Left renal cortex interstitium (tissue), 4 donors: ENCODE measurements around the gene UAP1L1. TPM values are rescaled to one million over a fixed set of nuclear protein-coding genes. Genes with fewer than 3 reads are reported as not detected.

Experiments
- DNase-seq, 4 donors: peaks; one replicate each; pipeline ENCODE4 v3.0.0-alpha.2; 2013; ENCODE audit warnings: low read depth in 4 of 4, low spot score in 2 of 4, missing footprints in 1 of 4
- polyA plus RNA-seq, 4 donors: library from polyadenylated mRNA; unstranded; fragments of 120-200 nt; gene quantifications; one replicate each; pipeline ENCODE4 v1.2.1, GENCODE V29; 2013; ENCODE audit not compliant: insufficient read length in 4 of 4

The UAP1L1 gene
- polyA plus RNA-seq, 4 donors, result 4.2 to 7.4 (median 5.9) TPM

DNA sequence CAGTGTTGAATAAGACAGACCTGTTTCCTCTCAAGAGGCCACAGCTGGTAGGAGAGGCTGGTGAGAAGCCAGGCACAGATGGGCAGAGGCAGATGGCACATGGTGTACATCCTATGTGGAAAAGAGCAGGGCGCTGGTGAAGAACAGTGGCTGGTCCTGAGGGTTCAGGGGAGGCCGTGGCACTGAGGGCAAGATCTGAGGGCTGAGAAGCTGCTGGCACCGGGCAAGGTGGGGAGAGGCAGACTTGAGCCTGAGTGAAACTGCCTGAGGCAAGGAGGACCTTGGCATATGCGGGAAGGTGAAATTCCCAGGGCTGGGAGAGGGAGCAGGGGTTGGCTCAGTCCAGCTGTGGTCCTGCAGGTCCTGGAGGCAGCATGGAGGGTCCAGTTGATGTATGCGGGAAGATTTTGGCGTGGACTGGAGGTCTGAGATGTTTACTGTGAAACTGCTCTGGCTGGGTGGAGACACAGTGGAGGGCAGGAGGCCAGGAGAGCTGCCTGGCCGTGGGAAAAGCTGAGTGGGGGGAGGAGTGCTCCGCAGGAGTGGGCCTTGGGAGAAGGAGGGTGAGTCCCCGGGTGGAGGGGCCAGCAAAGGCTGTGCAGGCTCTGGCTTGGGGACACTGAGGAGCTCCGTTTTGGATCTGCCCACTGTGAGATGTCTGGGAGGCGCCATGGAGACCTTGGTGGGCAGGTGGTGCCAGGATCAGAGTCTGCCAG, 12.1 kb downstream of the UAP1L1 start:
- DNase-seq, result no peak

DNA sequence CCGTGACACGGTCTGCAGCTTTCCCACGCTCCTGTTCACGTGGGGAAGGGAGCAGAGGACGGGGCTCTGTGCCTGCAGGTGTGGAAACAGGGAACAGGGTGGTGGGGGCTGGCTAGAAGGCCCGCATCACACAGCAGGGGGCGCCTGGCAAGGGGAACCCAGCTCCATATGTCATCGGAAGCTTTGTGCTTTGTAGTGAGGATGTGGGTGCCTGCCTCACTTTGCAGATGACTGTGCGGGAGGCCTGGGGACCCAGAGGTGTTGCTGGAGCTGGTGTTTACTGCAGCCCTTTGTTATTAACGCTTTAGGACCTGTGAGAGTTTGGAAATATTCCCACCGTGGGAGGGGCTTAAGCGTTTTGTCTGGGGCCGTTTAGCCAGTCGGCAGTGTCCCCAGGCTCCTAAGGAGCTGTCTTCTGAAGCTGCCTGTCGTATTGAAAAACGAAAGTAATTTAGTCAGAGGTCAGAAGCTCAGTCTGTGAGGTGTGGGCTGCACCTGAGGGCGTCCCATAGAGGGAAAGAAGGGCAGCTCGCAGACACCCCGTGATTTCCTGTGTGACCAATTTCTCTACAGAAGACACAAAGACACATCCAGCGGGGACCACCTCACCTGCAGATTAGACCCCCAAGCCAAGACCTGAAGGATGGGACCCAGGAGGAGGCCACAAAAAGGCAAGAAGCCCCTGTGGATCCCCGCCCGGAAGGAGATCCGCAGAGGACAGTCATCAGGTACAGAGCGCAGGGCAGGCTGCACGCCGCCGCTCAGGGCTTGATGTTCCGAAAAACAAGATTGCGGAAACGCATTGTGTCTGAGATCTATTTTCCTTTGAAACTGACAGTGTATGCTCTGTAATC, 18.6 kb downstream of the UAP1L1 start:
- no peak for DNase-seq

DNA sequence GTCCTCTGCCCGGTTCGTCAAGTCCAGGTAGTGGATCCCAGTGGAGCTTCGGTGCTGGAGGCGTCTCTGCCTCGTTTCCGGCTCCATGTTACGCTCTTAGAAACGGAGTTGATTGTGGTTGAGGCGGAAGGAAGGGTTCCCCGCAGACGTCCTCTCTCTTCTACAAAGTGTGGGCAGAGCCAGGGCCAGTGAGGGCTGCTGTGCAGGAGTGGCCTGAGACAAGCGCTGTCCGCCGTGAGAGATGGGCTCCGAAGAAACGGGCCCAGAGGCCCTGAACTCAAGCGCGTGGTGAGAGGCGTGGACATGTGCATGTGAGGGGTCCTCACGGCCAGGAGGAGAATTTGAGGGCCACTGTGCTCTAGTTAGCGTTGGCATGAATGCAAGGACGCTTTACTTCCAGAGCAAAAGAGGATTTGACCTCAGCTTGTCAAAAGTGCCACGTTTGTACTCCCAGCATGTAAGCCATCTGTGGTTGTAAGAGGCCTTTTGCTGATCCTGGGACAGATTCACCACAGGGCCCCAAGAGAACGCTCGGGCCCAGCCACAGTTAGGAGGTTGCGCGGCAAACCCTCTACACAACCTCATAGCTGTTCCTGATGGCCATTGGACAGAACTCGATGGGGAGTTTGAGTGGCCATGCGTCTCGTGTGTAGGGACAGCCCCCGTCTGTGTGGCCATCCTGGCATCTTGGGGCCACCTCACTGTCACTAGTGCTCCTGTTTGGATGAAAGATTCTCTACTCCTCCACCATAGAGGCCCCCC, 19.6 kb downstream of the UAP1L1 start:
- no peak for DNase-seq

DNA sequence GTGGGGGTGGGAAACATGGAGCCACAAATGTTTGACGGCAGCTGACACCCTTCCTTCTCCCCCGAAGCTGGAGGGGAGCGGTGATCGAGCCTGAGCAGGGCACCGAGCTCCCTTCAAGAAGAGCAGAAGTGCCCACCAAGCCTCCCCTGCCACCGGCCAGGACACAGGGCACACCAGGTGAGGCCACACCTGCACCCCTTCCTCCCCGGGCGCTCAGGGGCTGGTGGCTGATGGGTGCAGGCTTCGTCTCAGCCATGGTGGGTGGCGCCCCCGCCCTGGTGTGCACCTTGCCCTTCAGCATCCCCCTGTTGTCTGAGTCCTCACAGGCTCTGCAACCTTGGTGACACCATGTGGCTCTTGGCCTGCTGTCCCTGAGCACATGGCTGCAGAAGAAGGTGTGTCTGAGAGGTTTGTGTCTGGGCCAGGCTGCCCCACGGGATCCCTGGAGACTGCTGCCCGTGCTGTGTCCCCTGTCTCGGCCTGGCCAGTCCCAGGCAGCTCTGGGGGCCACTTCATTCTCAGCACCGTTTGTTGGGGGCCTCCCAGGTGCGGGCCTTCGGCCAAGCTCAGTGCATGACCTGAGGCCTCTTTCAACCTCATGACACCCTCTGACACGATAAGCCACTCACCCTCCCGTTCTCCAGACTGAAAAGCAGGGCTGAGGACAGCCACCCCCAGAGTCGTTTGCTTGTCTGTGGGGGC, 20.6 kb downstream of the UAP1L1 start:
- DNase-seq, result no peak

DNA sequence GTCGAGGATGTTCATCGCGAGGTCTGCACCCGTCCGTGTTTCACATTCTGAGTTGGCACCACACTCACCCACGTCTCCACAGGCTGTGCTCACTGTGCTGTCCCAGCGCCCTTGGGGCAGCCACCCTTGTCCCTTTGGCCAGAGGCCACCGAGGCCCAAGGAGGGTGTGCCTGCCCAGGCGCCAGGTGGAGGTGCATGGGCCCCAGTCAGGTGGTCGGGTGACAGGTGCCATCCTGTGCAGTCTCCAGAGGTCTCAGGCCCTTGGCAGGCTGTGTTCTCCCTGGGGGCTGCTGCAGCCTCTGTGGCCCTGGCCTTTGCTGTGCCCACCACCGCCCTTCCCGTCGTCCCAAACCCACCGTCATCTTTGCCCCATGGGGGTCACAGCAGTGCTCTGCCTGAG, 21.9 kb downstream of the UAP1L1 start:
- DNase-seq, result no peak

DNA sequence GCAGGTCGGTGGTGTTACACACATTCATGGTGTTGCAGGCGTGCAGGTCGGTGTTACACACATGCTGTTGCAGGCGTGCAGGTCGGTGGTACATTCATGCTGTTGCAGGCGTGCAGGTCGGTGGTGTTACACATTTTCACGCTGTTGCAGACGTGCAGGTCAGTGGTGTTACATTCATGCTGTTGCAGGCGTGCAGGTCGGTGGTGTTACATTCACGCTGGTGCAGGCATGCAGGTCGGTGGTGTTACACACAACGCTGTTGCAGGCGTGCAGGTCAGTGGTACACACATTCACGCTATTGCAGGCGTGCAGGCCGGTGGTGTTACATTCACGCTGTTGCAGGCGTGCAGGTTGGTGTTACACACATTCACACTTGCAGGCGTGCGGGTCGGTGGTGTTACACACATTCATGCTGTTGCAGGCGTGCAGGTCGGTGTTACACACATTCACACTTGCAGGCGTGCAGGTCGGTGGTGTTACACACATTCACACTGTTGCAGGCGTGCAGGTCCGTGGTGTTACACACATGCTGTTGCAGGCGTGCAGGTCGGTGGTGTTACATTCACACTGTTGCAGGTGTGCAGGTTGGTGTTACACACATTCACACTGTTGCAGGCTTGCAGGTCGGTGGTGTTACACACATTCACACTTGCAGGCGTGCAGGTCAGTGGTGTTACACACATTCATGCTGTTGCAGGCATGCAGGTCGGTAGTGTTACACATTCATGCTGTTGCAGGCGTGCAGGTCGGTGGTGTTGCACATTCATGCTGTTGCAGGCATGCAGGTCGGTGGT, 26.1 kb downstream of the UAP1L1 start:
- no peak for DNase-seq

DNA sequence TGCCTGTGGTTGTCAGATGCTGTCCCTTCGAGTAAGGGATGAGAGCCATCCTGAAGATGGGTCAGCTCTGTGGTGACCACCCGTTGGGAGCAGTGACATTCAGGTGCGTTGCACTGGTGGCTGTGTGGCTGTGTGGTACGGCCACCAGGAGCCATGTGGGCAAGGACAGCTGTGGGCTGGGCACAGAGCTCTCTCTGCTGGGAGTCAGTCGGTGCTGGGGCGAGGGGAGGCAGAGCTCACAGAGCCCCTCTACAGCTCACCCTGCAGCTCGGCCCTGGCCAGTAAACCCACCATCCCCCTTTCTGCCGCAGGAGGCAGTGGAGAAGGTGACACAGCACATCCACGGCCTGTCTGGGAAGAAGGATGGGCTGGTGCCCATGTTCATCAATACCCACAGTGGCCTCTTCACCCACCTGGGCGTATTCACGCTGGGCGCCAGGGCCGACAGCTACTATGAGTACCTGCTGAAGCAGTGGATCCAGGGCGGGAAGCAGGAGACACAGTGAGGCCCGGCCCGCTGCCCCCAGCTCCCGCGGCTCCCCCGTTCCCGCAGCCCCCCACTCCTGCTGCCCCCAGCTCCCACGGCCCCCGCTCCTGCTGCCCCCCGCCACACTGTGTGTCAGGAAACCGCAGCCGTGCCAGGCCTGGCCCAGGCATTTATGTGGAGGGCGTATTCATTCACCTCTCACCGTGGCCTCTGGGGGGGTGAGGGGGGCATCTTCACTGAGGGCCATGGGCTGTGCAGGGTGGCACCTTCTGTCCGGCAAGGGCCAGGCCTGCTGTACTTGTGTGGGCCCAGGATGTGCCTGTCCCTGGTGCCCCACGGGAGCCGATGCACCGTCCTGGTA, 28.7 kb downstream of the UAP1L1 start:
- no peak for DNase-seq

DNA sequence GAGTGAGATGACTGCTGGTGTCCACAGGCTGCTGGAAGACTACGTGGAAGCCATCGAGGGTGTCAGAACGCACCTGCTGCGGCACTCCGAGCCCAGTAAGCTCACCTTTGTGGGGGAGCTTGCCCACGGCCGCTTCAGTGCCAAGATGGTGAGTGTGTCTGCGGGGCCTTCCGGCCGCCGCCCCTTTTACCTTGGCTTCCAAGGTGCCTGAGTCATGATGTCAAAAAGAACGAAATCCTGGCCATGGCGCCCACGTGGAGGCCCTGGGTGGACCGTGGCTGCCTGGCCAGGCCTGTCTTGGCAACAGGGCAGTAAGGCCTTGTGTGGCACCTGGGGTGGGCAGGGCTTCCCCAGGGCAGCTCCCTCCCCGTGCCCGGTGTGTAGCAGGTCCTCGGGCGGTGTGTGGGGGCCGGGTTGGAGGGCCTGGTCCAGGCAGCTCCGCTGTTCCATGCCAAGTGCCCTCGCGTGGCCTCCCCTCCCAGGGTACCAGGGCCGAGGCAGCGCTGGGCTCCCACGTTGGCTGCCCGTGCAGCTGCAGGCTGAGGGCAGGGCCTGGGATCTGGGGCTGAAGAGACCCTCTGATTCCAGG, 29.4 kb downstream of the UAP1L1 start:
- DNase-seq, result no peak

DNA sequence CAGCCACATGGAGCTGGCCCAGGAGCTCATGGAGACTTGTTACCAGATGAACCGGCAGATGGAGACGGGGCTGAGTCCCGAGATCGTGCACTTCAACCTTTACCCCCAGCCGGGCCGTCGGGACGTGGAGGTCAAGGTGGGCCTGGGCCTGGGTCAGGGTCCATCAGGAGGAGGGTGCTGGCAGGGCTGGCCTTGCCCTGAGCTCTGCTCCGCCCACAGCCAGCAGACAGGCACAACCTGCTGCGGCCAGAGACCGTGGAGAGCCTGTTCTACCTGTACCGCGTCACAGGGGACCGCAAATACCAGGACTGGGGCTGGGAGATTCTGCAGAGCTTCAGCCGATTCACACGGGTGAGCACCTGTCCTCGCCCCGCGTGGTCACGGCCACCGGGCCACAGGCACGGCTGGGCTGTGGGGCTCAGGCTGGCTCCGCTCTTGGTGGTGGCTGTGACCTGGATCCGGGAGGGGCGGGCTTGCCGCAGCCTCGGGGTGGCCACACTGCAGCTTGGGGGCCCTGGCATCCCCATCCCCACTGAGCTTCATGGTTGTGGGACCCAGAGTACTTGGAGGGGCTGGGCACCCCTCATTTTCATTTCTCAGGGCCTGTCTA, 30.1 kb downstream of the UAP1L1 start:
- DNase-seq, result no peak

DNA sequence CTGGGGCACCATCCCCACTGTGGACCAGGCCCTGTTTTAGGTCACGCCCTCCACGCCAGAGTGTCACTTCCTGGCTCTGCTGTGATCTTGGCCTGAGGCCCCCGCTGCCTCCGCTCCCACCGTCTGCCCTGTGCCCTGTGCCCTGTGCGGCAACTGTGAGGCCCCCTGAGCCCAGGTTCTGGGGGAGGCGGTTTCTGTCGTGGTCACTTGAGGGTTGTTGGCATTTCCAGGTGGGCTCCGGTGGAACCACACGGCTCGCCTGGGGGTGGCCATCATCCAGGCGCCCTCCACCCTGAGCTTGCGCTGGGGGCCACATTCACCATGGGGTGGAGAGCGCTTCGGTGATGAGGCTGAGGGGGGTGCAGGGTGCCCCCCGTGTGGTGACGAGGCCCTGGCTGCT, 30.7 kb downstream of the UAP1L1 start:
- DNase-seq, result no peak

DNA sequence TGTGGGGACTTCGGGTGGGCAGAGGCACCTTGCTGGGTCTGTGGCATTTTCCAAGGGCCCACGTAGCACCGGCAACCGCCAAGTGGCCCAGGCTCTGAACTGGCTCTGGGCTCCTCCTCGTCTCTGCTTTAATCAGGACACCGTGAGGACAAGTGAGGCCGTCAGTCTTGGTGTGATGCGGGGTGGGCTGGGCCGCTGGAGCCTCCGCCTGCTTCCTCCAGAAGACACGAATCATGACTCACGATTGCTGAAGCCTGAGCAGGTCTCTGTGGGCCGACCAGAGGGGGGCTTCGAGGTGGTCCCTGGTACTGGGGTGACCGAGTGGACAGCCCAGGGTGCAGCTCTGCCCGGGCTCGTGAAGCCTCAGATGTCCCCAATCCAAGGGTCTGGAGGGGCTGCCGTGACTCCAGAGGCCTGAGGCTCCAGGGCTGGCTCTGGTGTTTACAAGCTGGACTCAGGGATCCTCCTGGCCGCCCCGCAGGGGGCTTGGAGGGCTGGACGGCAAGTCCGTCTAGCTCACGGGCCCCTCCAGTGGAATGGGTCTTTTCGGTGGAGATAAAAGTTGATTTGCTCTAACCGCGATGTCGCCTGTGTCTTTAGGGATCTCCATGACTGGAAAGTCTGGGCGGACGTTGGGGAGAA, 31.4 kb downstream of the UAP1L1 start:
- no peak for DNase-seq

DNA sequence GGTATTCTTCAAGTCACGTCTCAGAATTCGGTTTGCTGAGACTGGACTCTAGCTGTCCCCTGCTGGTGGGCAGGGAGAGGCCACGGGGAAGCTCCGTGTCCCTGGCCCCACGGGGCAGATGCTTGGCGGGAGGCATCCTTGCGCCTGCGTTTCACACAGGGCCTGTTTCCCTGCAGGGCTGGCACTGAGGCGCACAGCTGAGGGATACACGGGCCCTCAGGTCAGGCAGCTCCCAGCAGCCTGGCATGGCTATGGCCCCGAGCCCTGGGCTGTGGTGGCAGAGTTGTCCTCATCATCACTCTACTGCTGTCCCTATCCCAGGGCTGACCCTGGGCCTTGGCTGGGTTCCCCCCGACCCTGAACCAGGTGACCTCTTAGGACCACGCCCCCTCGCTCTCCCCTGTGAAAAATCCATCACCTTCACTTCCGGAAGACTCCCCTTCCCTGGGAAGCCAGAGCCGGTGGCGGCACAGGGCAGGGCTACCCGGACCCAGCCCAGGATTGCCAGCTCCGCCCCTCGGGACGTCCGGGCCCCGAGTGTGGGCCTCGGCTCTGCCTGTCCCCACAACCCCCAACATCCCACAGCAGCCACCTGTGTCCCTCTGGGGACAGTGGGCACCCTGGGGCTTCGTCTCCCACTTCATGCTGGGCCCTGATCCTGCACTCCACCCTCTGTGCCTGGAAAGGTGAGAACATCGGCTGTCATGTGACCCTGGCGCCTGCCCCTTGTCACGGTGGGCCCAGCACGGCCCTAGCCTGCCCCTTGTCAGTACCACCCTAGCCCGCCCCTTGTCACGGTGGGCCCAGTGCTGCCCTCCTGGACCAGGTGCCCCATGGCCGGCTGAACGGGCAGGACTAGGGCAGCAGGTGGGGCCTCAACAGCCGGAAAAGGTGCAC, 32.2 kb downstream of the UAP1L1 start:
- no peak for DNase-seq

DNA sequence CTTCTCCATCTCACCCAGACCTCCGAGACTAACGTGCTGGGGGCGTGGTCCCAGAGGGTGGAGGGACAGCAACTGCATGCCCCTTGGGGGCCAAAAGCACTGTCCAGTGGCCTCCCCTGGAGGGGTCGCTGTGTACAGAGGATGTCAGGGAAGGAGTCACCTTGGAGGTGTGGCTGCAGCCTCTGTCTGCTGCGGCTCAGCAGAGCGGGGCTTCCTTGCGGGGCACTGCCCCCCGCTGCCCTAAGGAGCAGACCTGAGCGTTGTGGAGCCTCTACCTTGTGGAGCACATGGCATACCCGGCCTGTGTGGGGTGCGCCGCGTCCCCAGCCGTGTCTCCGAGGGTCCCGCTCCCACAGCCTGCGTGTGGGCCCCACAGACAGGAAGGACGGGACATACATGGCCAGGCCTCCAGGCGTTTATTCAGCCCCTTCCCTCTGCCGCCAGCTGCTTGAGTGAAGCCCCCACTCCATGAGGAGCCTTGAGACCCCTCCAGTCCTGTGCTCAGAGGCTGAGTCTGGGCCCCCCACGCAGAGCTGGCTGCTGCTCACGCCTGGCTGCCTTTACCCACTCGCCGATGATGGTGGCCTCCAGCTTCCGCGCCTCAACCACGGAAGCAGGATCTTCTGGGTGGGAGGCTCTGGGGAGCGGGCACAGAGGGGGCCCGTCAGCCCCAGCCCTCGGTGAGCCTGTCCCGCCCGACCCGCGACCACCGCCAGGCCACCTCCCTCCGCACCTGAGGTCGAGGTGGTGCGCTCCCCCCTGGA, 33.0 kb downstream of the UAP1L1 start:
- no peak for DNase-seq

DNA sequence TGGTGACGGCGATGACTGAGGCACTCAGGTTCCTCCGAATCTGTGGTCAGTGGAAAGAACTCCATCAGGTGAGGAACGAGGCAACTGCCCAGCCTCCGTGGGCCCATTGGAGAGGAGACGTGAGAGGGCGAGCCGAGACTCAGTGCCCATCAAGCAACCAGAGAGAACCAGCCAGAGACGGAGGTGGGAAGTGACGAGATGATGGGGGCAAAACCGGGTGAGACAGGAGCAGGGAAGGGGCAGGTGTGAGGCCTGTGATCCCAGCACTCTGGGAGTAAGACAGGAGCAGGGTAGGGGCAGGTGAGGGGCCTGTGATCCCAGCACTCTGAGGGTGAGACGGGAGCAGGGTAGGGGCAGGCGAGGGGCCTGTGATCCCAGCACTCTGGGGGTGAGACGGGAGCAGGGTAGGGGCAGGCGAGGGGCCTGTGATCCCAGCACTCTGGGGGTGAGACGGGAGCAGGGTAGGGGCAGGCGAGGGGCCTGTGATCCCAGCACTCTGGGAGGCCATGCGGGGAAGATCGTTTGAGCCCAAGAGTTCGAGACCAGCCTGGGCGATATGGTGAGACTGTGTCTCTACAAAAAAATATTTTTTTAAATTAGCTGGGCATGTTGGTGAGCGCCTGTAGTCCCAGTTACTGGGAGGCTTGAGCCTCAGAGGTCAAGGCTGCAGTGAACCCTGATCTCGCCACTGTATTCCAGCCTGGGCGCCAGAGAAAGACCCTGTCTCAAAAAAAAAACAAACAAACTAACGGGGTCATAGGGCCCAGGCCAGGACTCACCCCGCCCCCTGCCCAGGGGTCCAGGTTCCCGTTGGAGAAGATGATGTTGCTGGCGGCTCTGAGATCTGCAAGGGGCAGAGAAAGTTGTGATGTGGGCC, 33.8 kb downstream of the UAP1L1 start:
- DNase-seq, result no peak
